Subcutaneous abdominal adipose tissue (tissue), 5 donors: ENCODE measurements around the gene VGLL4.

ENCODE experiments used
- H3K27ac ChIP-seq: one replicate; pipeline ENCODE4 v1.7.0; 2013; ENCODE audit warnings: low read depth, mild to moderate bottlenecking, inconsistent platforms, low read length, moderate library complexity
- H3K27me3 ChIP-seq, 5 donors: one replicate each; pipeline ENCODE4 v1.7.0; 2013; ENCODE audit warnings: low read length in 5 of 5, inconsistent platforms in 1 of 5; ENCODE audit not compliant: control insufficient read depth in 5 of 5, insufficient read depth in 4 of 5
- H3K36me3 ChIP-seq, 5 donors: one replicate each; pipeline ENCODE4 v1.7.0; 2013; ENCODE audit warnings: low read length in 5 of 5; ENCODE audit not compliant: control insufficient read depth in 5 of 5, insufficient read depth in 5 of 5
- H3K4me1 ChIP-seq, 5 donors: one replicate each; pipeline ENCODE4 v1.7.0; 2013; ENCODE audit warnings: low read length in 5 of 5, mild to moderate bottlenecking in 3 of 5, moderate library complexity in 1 of 5; ENCODE audit not compliant: control insufficient read depth in 5 of 5, insufficient read depth in 5 of 5
- H3K4me3 ChIP-seq, 5 donors: one replicate each; pipeline ENCODE4 v1.7.0; 2013; ENCODE audit warnings: low read length in 5 of 5, low read depth in 1 of 5
- H3K9ac ChIP-seq, 5 donors: one replicate each; pipeline ENCODE4 v1.7.0; 2013; ENCODE audit warnings: low read length in 5 of 5, mild to moderate bottlenecking in 4 of 5, moderate library complexity in 3 of 5
- H3K9me3 ChIP-seq, 5 donors: one replicate each; pipeline ENCODE4 v1.7.0; 2013; ENCODE audit warnings: low read length in 5 of 5; ENCODE audit not compliant: control insufficient read depth in 5 of 5
- donor health status: healthy.
- donor health status: healthy.
- donor health status: healthy.
- donor health status: healthy.
- donor health status: healthy.

VGLL4 gene

GRCh38 chr3:11564577-11565001 is 79.1 kb downstream of the VGLL4 start:
- peaks cover 0 to 67% (median 45%) of the 10 kb centered on the region in 5 donors for H3K36me3 ChIP-seq
- H3K27ac ChIP-seq: no peak overlapping the region
- H3K9ac ChIP-seq: no peak overlapping the region
- H3K4me1 ChIP-seq: peaks cover 4 to 40% (median 36%) of the 10 kb centered on the region in 5 donors
- H3K27me3 ChIP-seq: no peaks in the 10 kb centered on the region
- H3K4me3 ChIP-seq: no peak overlapping the region
- H3K9me3 ChIP-seq: no peaks in the 10 kb centered on the region

GRCh38 chr3:11563865-11564185 is 79.9 kb downstream of the VGLL4 start:
- no peaks in the 10 kb centered on the region for H3K27me3 ChIP-seq
- H3K4me1 ChIP-seq: peaks cover 0 to 34% (median 32%) of the 10 kb centered on the region in 5 donors
- H3K9ac ChIP-seq: no peak overlapping the region
- no peaks in the 10 kb centered on the region for H3K9me3 ChIP-seq
- no peak overlapping the region for H3K4me3 ChIP-seq
- H3K27ac ChIP-seq: no peak overlapping the region
- peaks cover 0 to 75% (median 53%) of the 10 kb centered on the region in 5 donors for H3K36me3 ChIP-seq

GRCh38 chr3:11563159-11563864 is 80.4 kb downstream of the VGLL4 start:
- Histone ChIP-seq H3K36me3 (peaks cover 0 to 80% (median 58%) of the 10 kb centered on the region in 5 donors), H3K9me3 (no peaks in the 10 kb centered on the region), H3K9ac (no peak overlapping the region), H3K27ac (no peak overlapping the region), H3K27me3 (no peaks in the 10 kb centered on the region), H3K4me1 (peaks cover 0 to 29% (median 27%) of the 10 kb centered on the region in 5 donors), H3K4me3 (no peak overlapping the region)

GRCh38 chr3:11562277-11562881 is 81.3 kb downstream of the VGLL4 start:
- Histone ChIP-seq H3K4me1 (peaks cover 0 to 24% (median 23%) of the 10 kb centered on the region in 5 donors), H3K36me3 (peaks cover 0 to 85% (median 65%) of the 10 kb centered on the region in 5 donors), H3K27ac (no peak overlapping the region), H3K4me3 (no peak overlapping the region), H3K9me3 (no peaks in the 10 kb centered on the region), H3K9ac (no peak overlapping the region), H3K27me3 (no peaks in the 10 kb centered on the region)

- Histone ChIP-seq H3K9me3 (no peaks in the 10 kb centered on the region), H3K27me3 (no peaks in the 10 kb centered on the region), H3K27ac (no peak overlapping the region), H3K36me3 (peaks cover 0 to 83% (median 70%) of the 10 kb centered on the region in 5 donors), H3K9ac (no peak overlapping the region), H3K4me3 (no peak overlapping the region), H3K4me1 (peaks cover 0 to 32% (median 30%) of the 10 kb centered on the region in 5 donors)
Observed at GRCh38 chr3:11560746-11561145, 83.0 kb downstream of the VGLL4 start.

- H3K36me3 ChIP-seq: peaks cover 0 to 83% (median 70%) of the 10 kb centered on the region in 5 donors
- H3K9ac ChIP-seq: no peak overlapping the region
- H3K27ac ChIP-seq: no peak overlapping the region
- no peaks in the 10 kb centered on the region for H3K9me3 ChIP-seq
- peaks cover 0 to 39% (median 30%) of the 10 kb centered on the region in 5 donors for H3K4me1 ChIP-seq
- H3K27me3 ChIP-seq: no peaks in the 10 kb centered on the region
- no peak overlapping the region for H3K4me3 ChIP-seq
Observed at GRCh38 chr3:11559816-11560633, 83.7 kb downstream of the VGLL4 start.

- H3K4me3 ChIP-seq: no peak overlapping the region
- H3K27me3 ChIP-seq: no peaks in the 10 kb centered on the region
- peaks cover 0 to 41% (median 33%) of the 10 kb centered on the region in 5 donors for H3K4me1 ChIP-seq
- H3K27ac ChIP-seq: no peak overlapping the region
- peaks cover 0 to 84% (median 73%) of the 10 kb centered on the region in 5 donors for H3K36me3 ChIP-seq
- H3K9me3 ChIP-seq: no peaks in the 10 kb centered on the region
- H3K9ac ChIP-seq: no peak overlapping the region
Observed at GRCh38 chr3:11558918-11559815, 84.5 kb downstream of the VGLL4 start.

GRCh38 chr3:11558411-11558903 is 85.3 kb downstream of the VGLL4 start:
- H3K4me1 ChIP-seq: peaks cover 0 to 49% (median 40%) of the 10 kb centered on the region in 5 donors
- H3K9me3 ChIP-seq: no peaks in the 10 kb centered on the region
- H3K36me3 ChIP-seq: peaks cover 0 to 84% (median 68%) of the 10 kb centered on the region in 5 donors
- H3K27me3 ChIP-seq: no peaks in the 10 kb centered on the region
- no peak overlapping the region for H3K27ac ChIP-seq
- no peak overlapping the region for H3K4me3 ChIP-seq
- H3K9ac ChIP-seq: no peak overlapping the region

- Histone ChIP-seq H3K36me3 (peaks cover 0 to 79% (median 67%) of the 10 kb centered on the region in 5 donors), H3K4me1 (peaks cover 0 to 50% (median 41%) of the 10 kb centered on the region in 5 donors), H3K9ac (no peak overlapping the region), H3K27ac (no peak overlapping the region), H3K9me3 (no peaks in the 10 kb centered on the region), H3K4me3 (no peak overlapping the region), H3K27me3 (no peaks in the 10 kb centered on the region)
Observed at GRCh38 chr3:11558002-11558401, 85.7 kb downstream of the VGLL4 start.
